Stimulated activated CD8-positive, alpha-beta memory T cell treated with anti-CD3 and anti-CD28 coated beads, Interleukin-7, amount 100 ng/mL, for 4 hours (primary cell): ENCODE measurements around the gene GP1BA.

Experiments
- DNase-seq, 2 donors: peaks; one replicate each; pipeline ENCODE4 v3.0.0-alpha.2; 2020; ENCODE audit warnings: low read depth in 2 of 2

Gene GP1BA

DNA sequence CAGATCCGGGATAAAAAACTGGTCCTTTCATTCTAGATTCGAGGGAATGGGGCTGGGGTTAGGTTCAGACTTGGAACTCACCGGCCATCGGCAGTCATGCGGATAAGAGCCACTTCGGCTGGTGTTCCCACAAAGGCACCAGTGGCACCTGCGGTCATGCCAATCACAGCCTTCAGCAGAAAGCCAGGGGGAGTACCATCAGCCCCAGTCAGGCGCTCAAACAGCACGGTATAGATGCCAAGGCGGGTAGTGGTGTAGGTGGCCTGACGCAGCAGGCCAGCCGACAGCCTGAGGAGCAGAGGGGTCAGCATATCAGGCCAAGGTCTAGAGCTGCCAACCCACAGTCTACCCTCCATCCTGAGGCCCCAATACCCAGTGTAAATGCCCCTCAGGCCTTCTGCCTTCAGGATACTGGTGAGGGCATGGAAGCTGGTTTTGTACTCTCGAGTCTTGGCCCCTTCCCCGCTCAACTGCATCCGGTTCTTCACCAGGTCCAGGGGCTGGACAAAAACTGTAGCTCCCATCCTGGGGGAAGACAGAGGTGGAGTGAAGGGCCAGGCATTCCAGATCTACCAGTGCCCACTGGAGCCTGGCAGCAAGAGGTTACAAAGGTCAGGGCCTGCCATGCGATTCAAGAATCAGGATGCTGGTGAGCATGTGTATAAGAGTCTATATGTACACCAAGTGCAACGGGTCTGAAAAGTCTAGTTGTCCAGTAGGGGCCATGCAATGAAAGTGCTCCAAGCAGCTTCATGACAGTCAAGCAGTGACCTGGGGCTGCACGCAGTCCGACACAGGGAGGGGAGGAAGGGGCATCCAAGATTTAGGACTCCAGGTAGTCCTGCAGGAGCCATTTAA lies 6.8 kb downstream of the GP1BA start:
- DNase-seq: no peak

DNA sequence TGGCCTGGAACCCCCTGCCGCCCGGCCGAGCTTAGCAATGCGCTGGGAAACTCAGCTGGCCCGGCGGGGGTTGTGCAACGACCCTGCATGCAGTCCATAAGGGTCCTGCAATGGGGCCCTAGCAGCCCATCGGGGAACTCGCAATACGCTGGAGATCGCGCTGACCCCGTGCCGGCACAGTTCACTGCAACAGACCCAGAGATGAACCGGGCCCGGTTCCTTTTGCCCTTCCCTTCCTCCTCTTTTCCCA lies 7.4 kb downstream of the GP1BA start:
- no peak for DNase-seq

DNA sequence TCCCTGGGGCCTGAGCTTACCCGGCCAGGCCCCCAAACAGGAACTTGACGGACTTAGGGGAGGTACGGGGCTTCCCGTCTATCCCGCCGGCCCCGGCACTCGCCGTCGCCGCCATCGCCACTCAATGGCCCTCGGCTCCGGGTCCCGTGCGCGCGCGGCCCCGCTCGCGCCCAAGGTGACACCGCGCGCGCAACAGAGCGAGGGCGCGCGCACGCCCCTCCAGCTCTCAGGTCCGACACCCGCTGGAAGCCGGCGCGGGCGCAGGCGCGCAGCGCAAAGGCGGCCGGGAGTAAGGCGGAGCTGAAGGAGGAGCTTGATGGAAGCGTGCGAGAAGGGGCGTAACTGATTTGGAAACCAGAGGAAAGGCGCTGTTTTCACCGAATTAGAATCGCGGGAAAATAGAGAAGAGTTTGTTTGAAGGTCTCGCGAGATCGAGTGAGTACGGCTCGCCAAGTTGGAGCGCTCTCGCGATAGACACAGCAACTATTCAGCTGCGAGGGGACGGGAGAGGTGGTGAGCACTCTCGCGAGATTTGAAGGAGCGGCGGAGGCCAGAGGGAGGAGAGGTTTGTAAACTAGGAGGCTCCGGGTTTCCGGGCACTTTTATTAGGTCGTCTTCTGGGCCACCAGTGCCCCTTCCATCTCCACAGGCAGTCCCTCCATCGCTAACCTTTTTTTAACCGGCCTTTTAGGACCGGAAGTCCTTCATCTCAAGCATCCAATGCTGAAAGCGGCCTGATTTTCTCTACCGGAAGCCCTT lies 7.9 kb downstream of the GP1BA start, which contains the start of the genes RNF167 and SLC25A11:
RNF167 (plus strand) TSS at position 473 of the 759 bp plus-strand sequence. CDS start 642 bp downstream, outside the sequence.
SLC25A11 (minus strand) TSS at position 251 of the 759 bp plus-strand sequence; CDS start at position 115, 136 bp downstream.
- DNase-seq: peak; percentile 92 to 95

DNA sequence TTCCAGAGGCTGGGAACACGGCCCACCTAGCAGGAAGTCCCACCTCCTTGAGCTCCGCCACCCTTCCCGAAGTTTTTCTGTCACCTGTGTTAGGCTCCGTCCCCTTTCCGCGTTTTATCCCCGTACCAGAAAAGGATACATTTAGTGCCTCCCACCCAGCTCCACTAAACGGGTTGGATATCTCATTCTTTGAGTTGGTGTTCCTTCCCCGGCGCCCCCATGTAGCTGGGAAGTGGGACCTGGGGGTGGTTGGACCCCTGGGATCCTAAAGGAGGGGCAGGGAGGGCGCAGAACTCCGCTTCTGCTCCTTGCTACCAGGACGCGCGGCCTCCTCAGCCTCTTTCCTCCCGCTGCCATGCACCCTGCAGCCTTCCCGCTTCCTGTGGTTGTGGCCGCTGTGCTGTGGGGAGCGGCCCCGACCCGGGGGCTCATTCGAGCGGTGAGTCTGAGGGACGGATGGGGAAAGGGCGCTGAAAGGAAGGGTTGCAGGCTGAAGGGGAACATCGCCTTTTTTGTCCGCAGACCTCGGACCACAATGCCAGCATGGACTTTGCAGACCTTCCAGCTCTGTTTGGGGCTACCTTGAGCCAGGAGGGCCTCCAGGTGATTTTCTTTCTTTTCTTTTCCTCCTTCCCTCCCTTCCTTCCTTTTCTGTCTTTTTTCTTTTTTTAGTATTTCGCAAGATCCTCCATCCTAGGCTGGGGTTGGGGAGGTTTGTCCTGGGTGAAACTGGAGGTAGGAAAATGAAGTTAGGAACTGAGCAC lies 8.7 kb downstream of the GP1BA start:
- peak in 1 of 2 donors; percentile 35 for DNase-seq

DNA sequence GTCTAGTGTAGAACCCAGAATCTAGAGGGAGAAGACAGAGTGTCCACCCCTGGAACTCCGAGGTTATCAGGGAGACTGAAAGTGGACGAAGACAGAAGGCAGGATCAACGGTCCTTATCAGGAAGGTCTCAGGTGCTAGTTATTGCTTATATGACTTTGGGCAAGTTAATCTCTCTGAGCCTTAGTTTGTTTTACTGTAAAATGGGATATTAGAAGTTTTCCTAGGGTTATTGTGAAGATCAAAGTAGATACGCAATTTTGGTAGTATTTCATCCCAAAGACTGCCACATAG lies 9.2 kb downstream of the GP1BA start:
- DNase-seq: no peak

DNA sequence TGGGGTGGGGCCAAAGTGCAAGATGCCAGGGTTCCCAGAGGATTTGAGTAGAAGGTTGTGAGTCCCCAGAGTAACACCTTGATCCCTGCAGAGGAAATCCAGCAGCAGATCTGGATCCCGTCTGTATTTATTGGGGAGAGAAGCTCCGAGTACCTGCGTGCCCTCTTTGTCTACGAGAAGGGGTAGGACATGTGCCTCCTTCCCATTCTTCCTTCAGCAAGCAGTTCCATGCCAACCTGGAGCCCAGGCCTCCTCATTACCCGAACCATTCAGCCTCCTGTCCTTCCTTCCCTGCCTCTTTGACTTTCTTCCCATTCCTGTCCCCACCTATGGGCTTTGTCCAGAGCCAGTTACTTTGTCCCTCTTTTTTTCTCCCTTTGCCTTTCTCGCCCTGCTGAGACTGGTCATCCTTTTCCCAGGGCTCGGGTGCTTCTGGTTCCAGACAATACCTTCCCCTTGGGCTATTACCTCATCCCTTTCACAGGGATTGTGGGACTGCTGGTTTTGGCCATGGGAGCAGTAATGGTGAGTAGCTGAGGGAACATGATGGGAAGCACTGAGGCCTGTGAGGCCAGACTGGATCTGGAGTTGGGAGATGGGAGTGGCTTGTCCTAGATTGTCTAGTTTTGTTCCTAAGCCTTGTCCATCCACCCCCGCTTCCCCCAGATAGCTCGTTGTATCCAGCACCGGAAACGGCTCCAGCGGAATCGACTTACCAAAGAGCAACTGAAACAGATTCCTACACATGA lies 10.9 kb downstream of the GP1BA start:
- DNase-seq: no peak

DNA sequence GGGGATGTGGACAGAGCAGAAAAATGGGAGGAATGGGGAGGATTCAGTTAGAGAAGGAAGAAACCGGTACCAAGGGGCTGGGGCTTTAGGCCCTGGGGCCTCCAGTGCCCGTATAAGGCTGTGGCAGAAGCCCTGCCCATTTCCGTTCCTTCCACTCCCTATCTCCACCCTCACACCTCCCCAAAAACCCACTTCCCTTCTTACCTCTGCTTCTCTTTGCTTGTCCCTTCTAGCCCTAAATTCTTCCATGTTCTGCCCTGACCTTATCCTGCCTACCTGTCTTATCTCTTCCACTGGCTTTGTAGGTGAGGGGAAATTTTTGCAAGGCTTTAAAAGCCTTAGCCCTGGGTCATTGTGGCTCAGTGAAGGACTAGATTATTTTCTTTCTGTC lies 12.1 kb downstream of the GP1BA start:
- DNase-seq: peak in 1 of 2 donors; percentile 39

DNA sequence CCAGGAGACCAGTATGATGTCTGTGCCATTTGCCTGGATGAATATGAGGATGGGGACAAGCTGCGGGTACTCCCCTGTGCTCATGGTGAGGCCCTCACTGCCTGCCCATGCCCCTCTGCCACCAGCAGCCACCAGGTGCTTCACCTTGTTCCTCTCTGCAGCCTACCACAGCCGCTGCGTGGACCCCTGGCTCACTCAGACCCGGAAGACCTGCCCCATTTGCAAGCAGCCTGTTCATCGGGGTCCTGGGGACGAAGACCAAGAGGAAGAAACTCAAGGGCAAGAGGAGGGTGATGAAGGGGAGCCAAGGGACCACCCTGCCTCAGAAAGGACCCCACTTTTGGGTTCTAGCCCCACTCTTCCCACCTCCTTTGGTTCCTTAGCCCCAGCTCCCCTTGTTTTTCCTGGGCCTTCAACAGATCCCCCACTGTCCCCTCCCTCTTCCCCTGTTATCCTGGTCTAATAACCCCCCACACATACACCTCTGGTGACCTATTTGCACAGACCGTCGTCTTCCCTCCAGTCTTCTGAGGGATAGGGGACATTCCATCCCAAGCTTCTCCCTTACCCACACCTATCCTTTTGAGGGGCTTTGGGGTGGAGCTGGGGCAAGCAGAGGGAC lies 12.6 kb downstream of the GP1BA start:
- no peak for DNase-seq

DNA sequence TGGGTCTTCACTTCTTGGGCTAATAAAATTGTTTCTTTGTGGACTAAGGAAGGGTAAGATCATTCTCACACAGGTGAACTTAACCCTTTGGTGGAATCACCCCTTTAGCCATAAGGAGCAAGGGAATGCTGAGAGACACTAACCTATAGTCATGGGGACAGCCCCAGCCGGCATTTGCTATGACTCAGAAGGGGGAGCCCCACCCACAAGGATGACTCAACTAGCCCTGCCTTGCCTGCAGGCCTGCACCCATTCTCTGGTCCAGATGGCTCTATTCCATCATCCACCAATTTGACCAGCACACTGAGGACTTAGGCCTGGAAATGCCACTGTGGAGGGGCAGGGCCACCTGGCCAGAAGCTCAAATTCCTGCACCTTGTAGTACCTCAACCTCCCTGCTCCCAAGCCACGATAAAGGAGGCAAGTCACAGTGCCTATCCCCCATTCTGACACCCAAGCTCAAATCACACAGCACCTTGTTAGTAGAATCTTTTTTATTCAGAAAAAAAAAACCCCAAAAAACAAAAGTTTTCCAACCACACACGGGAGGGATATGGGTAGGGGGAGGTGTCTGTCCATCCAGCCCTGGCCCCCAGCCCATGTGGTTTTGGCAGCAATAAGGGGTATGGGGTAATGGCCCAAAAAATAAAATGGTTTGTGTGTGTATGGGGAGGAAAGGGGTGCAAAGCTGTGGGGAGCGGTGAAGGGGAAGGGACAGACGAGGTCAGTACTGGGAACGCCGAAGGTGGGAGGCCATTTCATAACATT lies 13.3 kb downstream of the GP1BA start:
- peak; percentile 76 to 79 for DNase-seq

DNA sequence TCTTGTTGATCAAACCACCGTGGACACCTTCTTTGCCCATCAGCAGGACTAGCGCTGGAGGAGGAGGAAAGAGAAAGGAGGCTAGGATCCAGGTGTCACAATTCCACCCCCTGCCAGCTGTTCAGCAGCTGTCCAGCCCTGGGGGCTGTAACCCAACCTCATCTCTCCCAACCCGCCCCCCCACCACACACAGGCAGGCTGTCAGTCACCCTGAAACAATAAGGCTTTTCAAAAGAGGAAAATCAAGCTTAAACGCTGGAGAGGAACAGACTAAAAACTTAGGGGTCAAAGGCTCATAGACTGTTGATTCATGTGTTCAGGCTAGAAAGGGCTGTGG lies 13.8 kb downstream of the GP1BA start:
- no peak for DNase-seq

DNA sequence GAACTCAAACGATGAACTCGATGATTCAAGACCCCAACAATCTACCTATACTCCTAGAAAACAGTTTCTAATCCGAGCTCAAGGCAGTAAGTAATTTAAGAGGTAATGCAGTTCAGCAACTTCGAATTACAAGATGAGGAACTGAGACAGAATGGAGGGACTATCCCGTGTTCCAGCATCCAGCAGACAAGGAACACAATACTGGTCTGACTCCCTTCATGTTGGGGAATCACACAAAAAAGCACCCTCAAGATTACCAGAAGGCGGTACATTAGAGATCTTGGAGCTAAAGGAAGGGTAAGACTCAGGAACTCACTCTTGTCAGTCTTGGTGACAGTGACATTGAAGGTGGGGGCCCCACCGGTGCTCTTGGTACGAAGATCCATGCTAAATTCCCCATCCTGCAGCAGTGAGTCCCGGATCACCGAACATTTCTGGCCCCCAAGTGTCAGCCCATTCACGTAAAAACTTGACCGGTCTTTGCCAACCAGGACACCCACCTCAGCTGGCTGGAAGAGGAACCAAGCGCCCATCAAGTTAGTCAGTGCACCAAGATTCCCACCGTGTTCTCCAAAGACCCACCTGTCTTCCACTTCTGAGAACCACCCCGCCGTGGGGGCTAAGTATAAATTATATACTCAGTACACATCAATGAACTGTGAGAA lies 14.4 kb downstream of the GP1BA start:
- DNase-seq: no peak

DNA sequence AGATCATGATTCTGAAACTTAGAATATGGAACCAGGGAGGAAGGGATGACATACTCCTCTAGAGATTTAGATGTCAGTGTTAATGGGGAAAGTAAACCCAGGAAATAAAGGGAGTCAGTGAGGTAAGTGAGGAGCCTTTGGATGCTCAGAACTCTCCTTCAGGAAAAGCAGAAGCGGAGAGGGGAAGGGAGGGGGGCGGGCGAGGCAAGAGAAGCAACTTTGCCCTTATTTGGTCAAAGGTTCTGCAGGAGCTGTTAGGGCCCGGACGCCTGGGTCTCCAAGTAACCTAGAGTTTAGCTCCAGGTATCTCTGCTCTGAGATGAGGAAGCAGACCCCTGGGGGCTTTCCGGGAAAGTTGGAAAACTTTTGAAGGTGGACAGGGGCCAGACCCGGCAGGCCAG lies 14.9 kb downstream of the GP1BA start:
- DNase-seq: no peak

DNA sequence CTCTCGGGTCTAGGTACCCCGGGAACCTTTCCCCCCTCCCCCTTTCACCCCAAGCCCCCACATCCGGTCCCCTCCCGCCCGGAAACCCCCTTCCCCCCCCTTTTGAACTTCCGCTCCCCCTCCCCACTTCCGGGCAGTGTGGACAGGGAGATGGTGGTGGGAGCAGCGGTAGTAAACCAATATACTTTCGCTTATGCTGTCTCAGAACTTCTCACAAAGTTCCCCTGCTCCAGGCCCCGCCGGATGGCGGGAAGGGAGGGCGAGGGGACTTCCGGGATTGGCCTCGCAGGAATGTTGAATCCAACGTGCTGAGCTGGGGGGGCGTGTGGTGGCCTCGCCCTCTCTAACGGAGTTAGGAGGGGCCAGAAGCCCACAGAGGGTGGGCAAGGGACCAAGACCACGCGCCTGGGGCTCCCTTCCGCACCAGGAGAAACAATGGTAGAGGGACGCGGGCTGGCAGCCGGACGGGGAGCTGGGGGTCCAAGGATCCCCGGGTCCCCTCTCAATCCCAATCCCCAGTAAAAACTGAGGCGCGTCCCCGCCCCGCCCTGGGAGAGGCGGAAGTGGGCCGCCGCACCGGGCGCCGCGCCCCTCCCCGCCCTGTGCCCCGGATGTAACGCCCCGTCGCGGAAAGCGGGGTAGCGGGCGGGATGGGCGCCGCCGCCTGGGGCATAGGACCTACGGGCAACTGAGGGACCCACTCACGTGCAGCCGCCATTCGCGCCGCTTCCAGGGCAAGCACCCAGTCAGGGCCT lies 15.5 kb downstream of the GP1BA start:
- DNase-seq: peak in 1 of 2 donors; percentile 63

DNA sequence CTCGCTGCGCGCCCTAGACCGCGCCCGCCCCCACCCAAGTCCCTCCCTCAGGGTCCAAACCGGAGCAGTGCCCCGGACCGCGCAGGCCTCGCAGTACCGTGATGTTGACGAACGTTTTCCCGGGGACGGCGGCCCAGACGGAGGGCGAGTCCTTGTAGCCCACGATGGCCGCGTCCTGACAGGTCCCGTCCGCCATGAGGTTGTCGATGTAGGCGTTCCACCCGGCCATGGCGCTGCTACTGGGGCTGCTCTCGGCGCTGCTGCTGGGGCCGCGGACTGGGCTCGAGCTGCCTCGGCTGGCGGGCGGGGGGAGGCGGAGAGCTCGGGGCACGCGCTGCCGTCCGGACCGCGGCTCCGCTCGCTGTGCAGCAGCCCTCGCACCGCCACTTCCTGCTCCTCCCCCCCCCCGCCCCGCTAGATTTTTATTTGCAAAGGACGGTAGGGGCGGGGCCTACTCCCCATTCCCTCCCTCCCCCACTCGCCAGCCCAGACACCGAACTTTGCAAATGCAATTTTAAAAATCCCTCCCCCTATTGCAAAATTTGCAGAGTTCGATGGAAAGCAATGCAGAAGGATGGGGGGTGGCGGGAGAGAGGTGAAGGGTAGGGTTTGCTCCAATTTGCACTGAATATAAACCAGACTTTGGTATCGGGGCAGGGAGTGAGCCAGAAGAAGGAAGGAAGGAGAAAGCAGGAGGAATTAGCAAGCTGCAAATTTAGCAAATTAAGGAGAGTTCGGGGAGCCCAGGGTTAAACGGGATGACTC lies 16.3 kb downstream of the GP1BA start, which contains the start of gene PFN1:
PFN1 (minus strand) TSS at position 365 of the 765 bp plus-strand sequence; CDS start at position 229, 136 bp downstream.
- DNase-seq: peak; percentile 84 to 86

DNA sequence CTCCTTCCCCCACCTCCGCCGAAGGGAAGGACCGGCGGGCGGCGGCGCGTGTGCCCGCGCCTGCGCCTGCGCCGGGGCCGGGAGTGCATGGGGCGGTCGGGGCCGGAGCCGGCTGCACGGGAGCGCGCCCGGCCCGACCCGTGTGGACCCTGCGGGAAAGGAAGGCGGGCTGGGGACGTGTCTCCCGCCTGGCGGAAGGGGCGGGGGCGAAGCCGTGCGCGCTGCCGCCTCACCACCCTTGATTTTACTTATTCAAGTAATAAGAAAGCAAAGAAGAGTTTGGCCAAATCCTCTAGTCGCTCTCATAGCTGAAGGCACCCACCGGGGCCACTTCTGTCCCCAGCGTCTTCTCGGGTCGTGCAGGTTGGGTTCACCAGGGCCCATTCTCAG lies 16.8 kb downstream of the GP1BA start:
- peak in 1 of 2 donors; percentile 71 for DNase-seq

DNA sequence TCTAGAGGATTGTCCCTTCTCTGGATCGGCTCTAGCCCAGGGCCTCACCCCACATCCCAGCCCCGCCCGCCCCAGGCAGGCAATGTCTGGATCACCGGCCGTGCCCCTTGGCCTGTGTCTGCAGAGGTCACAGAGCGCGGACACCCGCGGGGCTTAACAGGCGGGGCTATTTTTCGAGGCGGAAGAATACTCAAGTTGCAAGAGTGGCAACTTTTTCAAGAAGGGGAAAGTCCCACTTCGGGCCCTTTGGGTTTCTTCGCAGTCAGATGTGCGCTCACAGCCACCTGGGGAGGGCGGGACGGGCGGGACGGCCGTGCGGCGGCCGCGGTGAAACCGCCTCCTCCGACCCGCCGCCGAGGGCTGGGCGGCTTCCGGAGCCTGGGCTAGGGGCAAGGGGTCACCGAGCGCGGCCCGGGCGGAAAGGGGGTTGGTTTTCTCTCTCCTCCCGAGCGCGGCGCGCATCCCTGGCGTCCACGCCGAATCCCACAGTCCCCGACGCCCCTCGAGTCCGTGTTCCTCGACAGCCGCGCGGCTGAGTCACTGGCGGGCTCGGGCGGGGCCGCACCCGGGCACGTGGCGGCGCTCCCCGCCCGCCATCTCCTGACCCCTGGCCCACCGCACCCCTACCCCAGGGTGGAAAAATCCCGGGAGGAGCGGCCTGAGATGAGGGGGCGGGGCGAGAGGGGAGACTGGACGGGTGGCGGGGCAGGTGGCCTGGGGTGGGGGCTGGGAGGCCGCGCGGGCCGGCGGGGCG lies 17.4 kb downstream of the GP1BA start:
- DNase-seq: peak; percentile 60 to 69

DNA sequence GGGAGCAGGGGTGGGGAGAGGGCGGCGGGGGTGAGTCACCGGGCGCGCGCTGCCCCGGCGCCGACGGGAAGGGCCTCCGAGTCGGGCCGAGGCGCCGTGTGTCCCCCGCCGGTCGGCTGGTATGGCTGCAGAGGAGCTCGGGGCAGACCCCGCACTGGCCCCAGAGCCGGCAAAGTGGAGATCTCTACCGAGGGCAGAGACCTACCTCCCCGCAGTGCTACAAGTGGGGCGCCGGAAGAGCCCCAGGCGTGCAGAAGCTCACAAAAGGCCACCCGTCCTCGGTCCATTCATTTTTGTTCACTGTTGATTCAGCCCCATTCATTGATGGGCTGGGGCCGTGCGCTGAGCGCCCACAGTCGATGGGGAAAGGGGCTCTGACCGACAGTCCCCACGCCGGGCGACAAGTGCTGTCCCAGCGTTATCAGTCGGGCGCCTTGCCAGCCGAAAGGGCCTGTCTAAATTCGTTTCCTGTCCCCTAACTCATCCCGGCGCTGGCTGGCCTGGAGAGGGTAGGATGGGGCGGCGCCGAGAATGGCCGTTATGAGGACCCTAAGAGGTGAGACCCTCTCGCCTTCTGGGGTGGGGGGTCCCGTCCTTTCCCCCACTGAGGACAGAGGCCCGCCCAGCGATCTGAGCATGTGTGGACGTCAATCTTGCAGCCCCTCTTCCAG lies 18.1 kb downstream of the GP1BA start:
- DNase-seq: peak in 1 of 2 donors; percentile 67
